Tibial nerve (tissue), 4 donors: ENCODE data around the gene MUC21. TPM values are rescaled to one million over a fixed set of nuclear protein-coding genes. Genes with fewer than 3 reads are reported as not detected.

Experiments
- DNase-seq, 2 donors: peaks; one replicate each; pipeline ENCODE4 v3.0.0-alpha.2; 2019; ENCODE audit warnings: low spot score in 2 of 2
- H3K27ac ChIP-seq, 4 donors: fragments of 200-600 bp; sonication (generic) in 3 of 4; one replicate each; pipeline ENCODE4 v1.5.1; 2017 to 2019; ENCODE audit warnings: mild to moderate bottlenecking in 1 of 4
- H3K27me3 ChIP-seq, 2 donors: fragments of 200-600 bp; sonication (generic) in 1 of 2; one replicate each; pipeline versions ENCODE4 v1.5.1 to v1.6.0; 2017 to 2019
- H3K36me3 ChIP-seq, 3 donors: fragments of 200-600 bp; sonication (generic); one replicate each; pipeline ENCODE4 v1.5.1; 2018 to 2019
- H3K4me1 ChIP-seq, 4 donors: fragments of 200-600 bp; sonication (generic) in 3 of 4; one replicate each; pipeline ENCODE4 v1.5.1; 2017 to 2019
- H3K4me3 ChIP-seq, 4 donors: fragments of 200-600 bp; sonication (generic) in 3 of 4; one replicate each; pipeline ENCODE4 v1.5.1; 2017 to 2019; ENCODE audit warnings: mild to moderate bottlenecking in 1 of 4, moderate library complexity in 1 of 4
- H3K9me3 ChIP-seq, 4 donors: fragments of 200-600 bp; sonication (generic) in 3 of 4; one replicate each; pipeline ENCODE4 v1.5.1; 2017 to 2019
- CTCF ChIP-seq, 5 experiments: fragments of 200-600 bp in 3 of 5; fragments of 450-650 bp in 2 of 5; sonication (generic) in 3 of 5; IDR thresholded peaks; one replicate each; pipeline ENCODE4 v1.5.1; 2016 to 2019; ENCODE audit warnings: antibody characterized with exemption in 5 of 5, mild to moderate bottlenecking in 3 of 5, moderate library complexity in 2 of 5
- EP300 ChIP-seq, 2 donors: sonication (generic); formaldehyde crosslinking; IDR thresholded peaks; one replicate each; pipeline ENCODE4 v1.6.1; 2017; ENCODE audit warnings: antibody characterized with exemption in 2 of 2, mild to moderate bottlenecking in 1 of 2
- POLR2A ChIP-seq, 2 donors: fragments of 450-650 bp; IDR thresholded peaks; one replicate each; pipeline ENCODE4 v1.6.1; 2017; ENCODE audit warnings: antibody characterized with exemption in 2 of 2, mild to moderate bottlenecking in 2 of 2, moderate library complexity in 2 of 2
- WGBS, 2 donors: methylation state at CpG; one replicate each; pipeline ENCODE4 v1.1.5; 2018; 5-methylcytosine and 5-hydroxymethylcytosine counted together
- total RNA-seq, 4 donors: library from RNA; depleted of rRNA; stranded (reverse); fragments of >200 nt; gene quantifications; one replicate each; pipeline ENCODE4 v1.1.0, GENCODE V29; 2016

The MUC21 gene
- total RNA-seq, 4 donors from 2014 or later = not detected

- TF ChIP-seq CTCF (IDR thresholded peaks at IDR 0.05) = no peak
- no peak for TF ChIP-seq POLR2A (IDR thresholded peaks at IDR 0.05)
- no peak for TF ChIP-seq EP300 (IDR thresholded peaks at IDR 0.05)
- WGBS, 2 donors = 37 to 42% methylated on average over 1 of the region's 1 CpG
- no peaks in the 10 kb centered on the region for H3K36me3 ChIP-seq
These were observed 4.4 kb upstream of the MUC21 start for GRCh38 chr6:30979141-30979540.

GRCh38 chr6:30979690-30980089 is 3.8 kb upstream of the MUC21 start:
- WGBS, 2 donors = 44 to 51% methylated on average over 4 of the region's 4 CpGs
- no peak for TF ChIP-seq CTCF (IDR thresholded peaks at IDR 0.05)
- TF ChIP-seq POLR2A (IDR thresholded peaks at IDR 0.05) = no peak
- TF ChIP-seq EP300 (IDR thresholded peaks at IDR 0.05) = no peak
- DNase-seq = no peak
- Histone ChIP-seq H3K27me3 (no peaks in the 10 kb centered on the region), H3K9me3 (no peaks in the 10 kb centered on the region), H3K4me3 (no peak overlapping the region), H3K4me1 (peaks cover 0 to 11% (median 3%) of the 10 kb centered on the region in 4 donors), H3K36me3 (no peaks in the 10 kb centered on the region), H3K27ac (no peak overlapping the region)

More at GRCh38 chr6:30979141-30979540, 4.4 kb upstream of the MUC21 start:
- no peak for DNase-seq
- H3K4me3 ChIP-seq = no peak overlapping the region
- no peak overlapping the region for H3K27ac ChIP-seq
- no peaks in the 10 kb centered on the region for H3K27me3 ChIP-seq
- H3K4me1 ChIP-seq = peaks cover 0 to 11% (median 3%) of the 10 kb centered on the region in 4 donors
- no peaks in the 10 kb centered on the region for H3K9me3 ChIP-seq

- no peak overlapping the region for H3K27ac ChIP-seq
- H3K36me3 ChIP-seq = no peaks in the 10 kb centered on the region
- peak in 1 of 2 donors; percentile 22 for DNase-seq
- no peak overlapping the region for H3K4me3 ChIP-seq
- peaks cover 0 to 11% (median 3%) of the 10 kb centered on the region in 4 donors for H3K4me1 ChIP-seq
- 19 to 23% methylated on average over 13 of the region's 13 CpGs for WGBS, 2 donors
- no peaks in the 10 kb centered on the region for H3K9me3 ChIP-seq
- TF ChIP-seq CTCF (IDR thresholded peaks at IDR 0.05) (no peak), POLR2A (IDR thresholded peaks at IDR 0.05) (no peak), EP300 (IDR thresholded peaks at IDR 0.05) (no peak)
- H3K27me3 ChIP-seq = no peaks in the 10 kb centered on the region
These were observed 1.4 kb upstream of the MUC21 start for GRCh38 chr6:30981942-30982772.

- 69 to 70% methylated on average over 5 of the region's 5 CpGs for WGBS, 2 donors
- Histone ChIP-seq H3K4me3 (no peak overlapping the region), H3K27ac (no peak overlapping the region), H3K36me3 (no peaks in the 10 kb centered on the region), H3K9me3 (no peaks in the 10 kb centered on the region), H3K4me1 (peaks cover 0 to 11% (median 0%) of the 10 kb centered on the region in 4 donors), H3K27me3 (no peaks in the 10 kb centered on the region)
- no peak for TF ChIP-seq EP300 (IDR thresholded peaks at IDR 0.05)
- TF ChIP-seq CTCF (IDR thresholded peaks at IDR 0.05) = no peak
- TF ChIP-seq POLR2A (IDR thresholded peaks at IDR 0.05) = no peak
- no peak for DNase-seq
These were observed 2.0 kb downstream of the MUC21 start for GRCh38 chr6:30985490-30985889.

- TF ChIP-seq EP300 (IDR thresholded peaks at IDR 0.05) (no peak), CTCF (IDR thresholded peaks at IDR 0.05) (no peak), POLR2A (IDR thresholded peaks at IDR 0.05) (no peak)
- Histone ChIP-seq H3K27me3 (no peaks in the 10 kb centered on the region), H3K27ac (no peak overlapping the region), H3K36me3 (no peaks in the 10 kb centered on the region), H3K4me1 (peaks cover 0 to 5% (median 0%) of the 10 kb centered on the region in 4 donors), H3K4me3 (no peak overlapping the region), H3K9me3 (no peaks in the 10 kb centered on the region)
- no peak for DNase-seq
- WGBS, 2 donors = 84 to 87% methylated on average over 6 of the region's 6 CpGs
These were observed 3.8 kb downstream of the MUC21 start for GRCh38 chr6:30987304-30987703.
